Uterus (tissue), 2 donors: Measurements from ENCODE around the gene ECT2L.

Experiments used
- POLR2A ChIP-seq, 2 donors: fragments of 450-650 bp; IDR thresholded peaks; one replicate each; pipeline ENCODE4 v1.6.1; 2016; ENCODE audit warnings: antibody characterized with exemption in 2 of 2, mild to moderate bottlenecking in 1 of 2, moderate library complexity in 1 of 2
- TF ChIP-seq, protein P1 (sequence below), 4 experiments: fragments of 200-600 bp in 2 of 4; fragments of 450-650 bp in 2 of 4; sonication (generic) in 2 of 4; IDR thresholded peaks; one replicate each; pipeline ENCODE4 v1.5.1; 2016 to 2019; ENCODE audit warnings: antibody characterized with exemption in 4 of 4, mild to moderate bottlenecking in 2 of 4, moderate library complexity in 1 of 4

DNA sequence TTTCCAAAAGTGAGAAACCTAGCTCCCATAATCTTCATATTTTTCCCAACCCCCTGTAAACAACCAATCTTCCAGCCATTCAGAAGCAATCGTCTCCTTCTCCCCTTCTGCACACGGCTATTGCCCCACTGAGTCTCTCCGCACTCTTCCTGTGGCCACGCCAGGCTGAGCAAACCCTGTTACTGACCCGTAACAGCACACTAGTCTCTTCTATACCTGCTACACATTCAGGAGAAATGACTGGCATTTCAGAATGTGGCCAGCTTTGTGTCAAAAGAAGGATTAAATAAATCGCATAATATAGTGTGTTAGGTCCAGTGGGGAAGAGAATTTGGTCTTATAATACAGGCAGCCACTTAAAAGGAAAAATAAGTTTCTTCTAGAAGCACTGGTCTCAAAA is 41.4 kb downstream of the ECT2L start:
- TF ChIP-seq, protein P1, sequence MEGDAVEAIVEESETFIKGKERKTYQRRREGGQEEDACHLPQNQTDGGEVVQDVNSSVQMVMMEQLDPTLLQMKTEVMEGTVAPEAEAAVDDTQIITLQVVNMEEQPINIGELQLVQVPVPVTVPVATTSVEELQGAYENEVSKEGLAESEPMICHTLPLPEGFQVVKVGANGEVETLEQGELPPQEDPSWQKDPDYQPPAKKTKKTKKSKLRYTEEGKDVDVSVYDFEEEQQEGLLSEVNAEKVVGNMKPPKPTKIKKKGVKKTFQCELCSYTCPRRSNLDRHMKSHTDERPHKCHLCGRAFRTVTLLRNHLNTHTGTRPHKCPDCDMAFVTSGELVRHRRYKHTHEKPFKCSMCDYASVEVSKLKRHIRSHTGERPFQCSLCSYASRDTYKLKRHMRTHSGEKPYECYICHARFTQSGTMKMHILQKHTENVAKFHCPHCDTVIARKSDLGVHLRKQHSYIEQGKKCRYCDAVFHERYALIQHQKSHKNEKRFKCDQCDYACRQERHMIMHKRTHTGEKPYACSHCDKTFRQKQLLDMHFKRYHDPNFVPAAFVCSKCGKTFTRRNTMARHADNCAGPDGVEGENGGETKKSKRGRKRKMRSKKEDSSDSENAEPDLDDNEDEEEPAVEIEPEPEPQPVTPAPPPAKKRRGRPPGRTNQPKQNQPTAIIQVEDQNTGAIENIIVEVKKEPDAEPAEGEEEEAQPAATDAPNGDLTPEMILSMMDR (IDR thresholded peaks at IDR 0.05): no peak
- no peak for TF ChIP-seq POLR2A (IDR thresholded peaks at IDR 0.05)
